Measurements from ENCODE around the gene ADRA1B.

DNA sequence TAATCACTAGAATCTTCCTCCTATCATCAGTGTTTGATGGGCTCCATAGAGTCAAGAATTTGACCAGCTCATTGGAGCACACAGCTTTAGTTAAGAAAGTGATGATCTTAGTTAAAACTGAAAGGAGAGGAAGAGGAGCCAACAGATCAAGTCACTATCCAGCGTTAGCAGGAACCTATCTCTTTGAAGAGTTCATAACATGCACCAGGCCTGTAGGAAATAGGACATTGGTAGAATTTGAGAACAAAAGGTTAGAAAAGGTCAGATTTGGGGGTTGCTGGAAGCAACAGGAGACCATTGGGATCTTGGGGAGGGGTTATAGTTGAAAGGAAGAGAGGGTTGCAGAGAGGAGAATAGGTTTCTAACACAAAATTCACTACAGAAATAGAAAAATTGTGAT, 11.4 kb upstream of the ADRA1B start:
- TF ChIP-seq POLR2A (IDR thresholded peaks at IDR 0.05; ENCODE audit: low read length) (no peak), GATA1 (IDR thresholded peaks at IDR 0.05; ENCODE audit: low read depth, low read length) (no peak)
